ENCODE results near the gene NTF4.
"Not testable (repeated sequence)": the region's sequence is repeated elsewhere in the genome, so short reads cannot be mapped to it uniquely, and the experiment has no call there.

DNA sequence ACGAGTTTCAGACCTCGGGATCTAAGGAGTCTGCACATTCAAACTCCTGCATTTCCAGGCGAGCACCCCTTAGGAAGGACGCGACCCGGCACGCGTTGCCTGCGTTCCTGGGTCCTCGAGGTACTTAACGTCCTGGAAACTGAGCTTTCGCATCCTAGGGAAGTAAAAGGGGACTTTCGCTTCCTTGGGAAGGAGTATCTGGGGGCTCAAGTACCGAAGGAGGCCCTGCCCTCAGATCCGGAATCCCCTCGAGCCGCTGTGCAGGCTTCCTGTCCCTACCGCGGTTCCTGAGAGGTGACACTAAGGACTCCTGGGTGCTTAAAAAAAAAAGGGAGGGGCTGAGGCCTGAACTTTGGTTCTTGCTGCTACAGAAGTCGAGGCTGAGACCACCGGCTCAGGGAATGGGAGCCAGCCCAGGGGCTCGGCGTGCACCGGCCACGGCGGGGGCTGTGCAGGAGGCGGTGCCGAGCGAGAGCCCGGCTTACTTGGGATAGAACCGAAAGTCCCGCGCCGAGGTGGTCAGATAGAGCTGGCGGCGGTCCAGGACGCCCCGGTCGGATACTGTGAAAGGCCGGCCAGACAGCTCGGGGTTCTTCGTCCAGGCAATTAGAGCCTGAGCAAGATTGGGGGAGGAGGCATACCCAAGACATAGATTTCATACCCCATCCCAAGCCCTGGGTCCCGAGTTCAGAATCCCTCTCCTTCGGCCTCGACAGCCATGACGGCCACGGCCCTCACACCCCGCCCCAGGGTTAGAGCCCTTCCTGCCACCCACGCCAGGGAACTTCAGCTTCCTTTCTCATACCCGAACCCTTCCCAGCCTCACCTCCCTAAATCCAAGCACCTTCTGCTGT, 46.0 kb downstream of the NTF4 start:
- TF ChIP-seq CTCF (conservative IDR thresholded peaks at IDR 0.05; ENCODE audit: low read depth, low read length); MAFK (IDR thresholded peaks at IDR 0.05; ENCODE audit: low read depth, low read length); BHLHE40 (IDR thresholded peaks at IDR 0.05; ENCODE audit: low read depth, low read length): not testable (repeated sequence)
